ENCODE data around the gene PALD1. TPM values are rescaled to one million over a fixed set of nuclear protein-coding genes. Genes with fewer than 3 reads are reported as not detected.
A peak's percentile ranks its signal among the peaks of the same experiment; 100 is the strongest.

Gene PALD1
- total and polyA plus RNA-seq, 2 experiments from 2014 or later: 5.7 to 19.1 TPM

DNA sequence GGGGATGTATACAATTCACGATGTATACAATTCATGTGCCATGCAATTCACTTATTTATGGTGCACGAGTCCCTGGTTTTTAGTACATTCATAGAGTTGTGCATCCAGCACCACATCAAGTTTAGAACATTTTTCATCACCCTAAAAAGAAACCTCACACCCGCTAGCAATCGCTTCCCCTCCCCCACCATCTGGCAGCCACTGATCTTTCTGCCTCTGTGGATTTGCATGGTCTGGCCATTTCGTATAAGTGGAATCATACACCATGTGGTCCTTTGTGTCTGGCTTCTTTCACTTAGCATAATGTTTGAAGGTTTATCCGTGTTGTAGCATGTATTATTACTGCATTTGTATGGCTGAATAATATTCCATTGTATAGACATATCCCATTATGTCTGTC is 71.9 kb downstream of the PALD1 start:
- TF ChIP-seq CTCF (IDR thresholded peaks at IDR 0.05; ENCODE audit: low read depth, low read length): no peak
- no peak for DNase-seq (ENCODE audit: low read depth in 1 of 2, low spot score in 1 of 2)

DNA sequence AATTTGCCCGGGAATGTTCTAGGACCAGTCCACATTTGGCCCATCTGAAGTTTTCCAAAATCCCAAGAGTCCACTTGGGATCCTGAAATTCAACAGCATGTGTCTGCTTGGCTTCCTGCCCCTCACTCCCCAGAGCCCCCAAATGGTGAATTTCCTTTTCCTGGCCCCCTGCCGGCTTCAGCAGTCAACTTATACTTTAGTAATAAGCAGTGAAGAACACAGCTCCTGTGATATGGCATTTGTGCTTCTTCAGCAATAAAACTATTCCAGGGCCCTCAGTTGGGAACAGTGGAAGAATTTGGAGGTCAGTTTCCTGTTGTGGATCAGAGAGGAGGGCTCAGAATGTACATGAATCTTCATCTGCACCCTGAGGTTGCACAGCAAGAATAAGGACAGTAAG is 72.9 kb downstream of the PALD1 start:
- peaks cover 6% of the 10 kb centered on the region for H3K4me1 ChIP-seq (ENCODE audit: low read depth)
- DNase-seq (ENCODE audit: low read depth in 1 of 2, low spot score in 1 of 2): no peak
- TF ChIP-seq CTCF (IDR thresholded peaks at IDR 0.05; ENCODE audit: low read depth, low read length): no peak
- H3K36me3 ChIP-seq: no peaks in the 10 kb centered on the region
- no peak overlapping the region for H3K4me3 ChIP-seq
- H3K27ac ChIP-seq: no peak overlapping the region
- no peaks in the 10 kb centered on the region for H3K9me3 ChIP-seq (ENCODE audit: low read depth)
- no peaks in the 10 kb centered on the region for H3K27me3 ChIP-seq

More for the DNA sequence above, 71.9 kb downstream of the PALD1 start:
- Histone ChIP-seq H3K27me3 (no peaks in the 10 kb centered on the region), H3K27ac (no peak overlapping the region), H3K9me3 (ENCODE audit: low read depth) (no peaks in the 10 kb centered on the region), H3K4me1 (ENCODE audit: low read depth) (peaks cover 6% of the 10 kb centered on the region), H3K36me3 (no peaks in the 10 kb centered on the region), H3K4me3 (no peak overlapping the region)

DNA sequence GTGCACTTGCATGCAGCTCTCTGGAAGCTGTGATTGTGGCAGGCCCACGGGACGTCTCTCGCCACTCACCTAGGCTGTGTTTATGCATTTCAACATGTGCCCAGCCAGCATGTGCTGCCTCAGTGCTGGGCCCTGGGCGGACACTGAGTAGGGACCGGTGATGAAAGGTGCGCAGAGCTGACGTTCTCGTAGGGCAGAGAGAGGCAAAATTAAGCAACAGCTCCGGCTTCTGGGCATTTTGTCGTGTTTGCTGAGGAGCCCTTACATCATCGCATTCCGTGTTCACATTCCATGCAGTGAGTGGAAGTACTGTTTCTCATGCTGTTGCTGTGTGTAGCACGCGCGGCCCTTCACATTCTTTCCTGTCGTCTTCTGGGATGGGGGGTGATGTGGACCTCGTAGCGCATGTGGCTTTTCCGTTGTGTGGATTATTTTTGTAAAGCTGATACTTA is 73.4 kb downstream of the PALD1 start:
- Histone ChIP-seq H3K4me1 (ENCODE audit: low read depth) (peaks cover 6% of the 10 kb centered on the region), H3K27ac (no peak overlapping the region), H3K36me3 (no peaks in the 10 kb centered on the region), H3K27me3 (no peaks in the 10 kb centered on the region), H3K4me3 (no peak overlapping the region), H3K9me3 (ENCODE audit: low read depth) (no peaks in the 10 kb centered on the region)
- peak; percentile 61 to 94 for DNase-seq (ENCODE audit: low read depth in 1 of 2, low spot score in 1 of 2)
- no peak for TF ChIP-seq CTCF (IDR thresholded peaks at IDR 0.05; ENCODE audit: low read depth, low read length)

DNA sequence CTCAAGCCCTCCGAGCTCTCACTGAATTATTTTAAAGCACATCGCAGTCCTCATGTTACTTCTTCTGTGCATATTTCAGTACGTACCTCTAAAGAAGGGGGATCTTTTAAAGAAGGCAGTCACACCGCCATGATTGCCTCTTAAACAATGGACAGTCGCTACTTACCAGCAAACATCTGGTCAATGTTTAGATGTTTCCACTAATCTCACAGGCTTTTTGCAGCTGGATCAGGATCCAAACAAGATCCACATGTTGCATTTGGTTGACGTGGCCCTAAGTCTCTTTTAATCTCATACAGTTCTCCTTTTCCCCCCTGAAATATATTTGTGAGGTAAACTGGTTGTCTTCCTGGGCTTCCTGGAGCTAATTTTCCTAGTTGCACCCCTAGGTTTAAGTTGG is 74.0 kb downstream of the PALD1 start:
- Histone ChIP-seq H3K4me3 (no peak overlapping the region), H3K36me3 (no peaks in the 10 kb centered on the region), H3K4me1 (ENCODE audit: low read depth) (peaks cover 6% of the 10 kb centered on the region), H3K27ac (no peak overlapping the region), H3K27me3 (no peaks in the 10 kb centered on the region), H3K9me3 (ENCODE audit: low read depth) (no peaks in the 10 kb centered on the region)
- no peak for DNase-seq (ENCODE audit: low read depth in 1 of 2, low spot score in 1 of 2)
- no peak for TF ChIP-seq CTCF (IDR thresholded peaks at IDR 0.05; ENCODE audit: low read depth, low read length)

DNA sequence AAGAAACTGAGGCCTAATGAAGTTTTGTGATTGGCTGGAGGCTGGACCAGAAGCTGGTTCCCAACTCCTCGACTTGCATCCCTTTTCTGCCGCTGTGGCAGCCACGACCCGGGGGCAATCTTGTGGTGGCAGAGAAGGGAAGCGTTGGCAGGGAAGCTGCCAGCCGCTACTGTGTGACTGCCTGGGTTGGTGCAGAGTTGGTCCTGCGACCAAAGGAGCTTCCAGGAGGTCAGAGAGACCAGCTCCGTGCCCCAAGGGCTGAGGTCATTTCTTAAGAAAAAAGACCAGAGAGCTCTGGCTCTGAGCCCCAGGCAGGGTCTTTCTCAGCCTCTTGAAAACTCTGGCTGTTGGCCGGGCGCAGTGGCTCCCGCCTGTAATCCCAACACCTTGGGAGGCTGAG is 76.8 kb downstream of the PALD1 start:
- no peak for TF ChIP-seq CTCF (IDR thresholded peaks at IDR 0.05; ENCODE audit: low read depth, low read length)
- Histone ChIP-seq H3K27me3 (no peaks in the 10 kb centered on the region), H3K27ac (no peak overlapping the region), H3K4me3 (no peak overlapping the region), H3K36me3 (no peaks in the 10 kb centered on the region), H3K4me1 (ENCODE audit: low read depth) (peaks cover 25% of the 10 kb centered on the region), H3K9me3 (ENCODE audit: low read depth) (no peaks in the 10 kb centered on the region)
- DNase-seq (ENCODE audit: low read depth in 1 of 2, low spot score in 1 of 2): no peak
